ENCODE data around the gene CTNNBIP1.
A peak's percentile ranks its signal among the peaks of the same experiment; 100 is the strongest.

Gene CTNNBIP1

DNA sequence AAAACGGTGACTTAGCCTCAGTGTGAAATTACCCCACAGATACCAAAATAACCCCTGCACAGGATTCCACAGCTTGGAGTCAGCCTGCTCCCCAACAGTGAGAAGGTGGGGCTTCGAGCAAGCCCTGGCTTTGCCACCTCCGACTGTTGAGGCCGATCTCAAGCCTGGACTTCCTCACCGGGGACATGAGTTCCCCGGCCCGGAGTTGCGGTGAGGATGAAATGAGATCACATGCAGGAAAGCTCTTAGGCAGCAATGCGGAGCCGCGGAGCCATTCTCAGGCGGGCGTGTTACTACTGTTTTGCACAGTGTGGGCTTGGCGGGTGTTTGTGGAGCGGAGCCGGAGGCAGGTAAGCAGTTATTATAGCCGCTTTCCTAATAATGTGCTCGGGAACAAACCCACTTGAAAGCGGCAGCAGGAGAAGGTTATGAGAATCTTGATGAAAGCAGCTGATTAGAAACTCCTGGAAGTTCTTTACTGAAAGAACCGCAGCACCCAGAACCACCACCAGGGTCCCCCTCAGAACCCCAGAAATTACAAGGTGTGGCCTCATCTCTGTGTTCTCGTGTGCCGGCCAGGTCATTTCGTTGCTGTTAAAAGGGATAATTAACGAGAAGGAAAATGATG is 82.4 kb downstream of the CTNNBIP1 start:
- Mint-ChIP-seq H3K4me1 (ENCODE audit: low read depth) (peaks cover 25% of the 10 kb centered on the region), H3K36me3 (ENCODE audit: low read depth) (peaks cover 3% of the 10 kb centered on the region), H3K9me3 (no peaks in the 10 kb centered on the region), H3K27me3 (peaks cover 15% of the 10 kb centered on the region), H3K27ac (no peak overlapping the region), H3K4me3 (no peak overlapping the region)
- DNase-seq = no peak

DNA sequence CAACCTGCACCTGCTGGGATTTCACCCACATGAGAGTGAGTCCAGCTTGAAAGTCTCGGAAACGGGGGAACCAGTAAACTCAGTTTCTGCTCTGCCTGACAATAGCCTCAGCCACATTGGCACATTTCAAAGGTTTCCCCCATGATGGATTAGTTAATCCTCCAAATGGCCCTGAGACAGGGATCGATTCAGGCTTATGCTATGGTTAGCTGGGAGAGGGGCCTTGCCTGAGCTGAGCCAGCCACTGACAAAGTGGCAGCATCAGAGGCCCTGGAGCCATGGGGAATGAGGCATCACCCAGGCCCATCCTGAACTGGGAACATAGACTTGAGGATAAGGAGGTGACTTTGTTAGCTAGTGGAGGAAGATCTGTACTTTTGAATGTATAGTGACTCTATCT is 83.5 kb downstream of the CTNNBIP1 start:
- Mint-ChIP-seq H3K27ac (no peak overlapping the region), H3K4me3 (no peak overlapping the region), H3K27me3 (peaks cover 15% of the 10 kb centered on the region), H3K9me3 (no peaks in the 10 kb centered on the region), H3K36me3 (ENCODE audit: low read depth) (peaks cover 5% of the 10 kb centered on the region), H3K4me1 (ENCODE audit: low read depth) (peaks cover 35% of the 10 kb centered on the region)
- DNase-seq = no peak

GRCh38 chr1:9826087-9826486 is 84.0 kb downstream of the CTNNBIP1 start:
- Mint-ChIP-seq H3K36me3 (ENCODE audit: low read depth) (peaks cover 5% of the 10 kb centered on the region), H3K27ac (no peak overlapping the region), H3K4me1 (ENCODE audit: low read depth) (peaks cover 38% of the 10 kb centered on the region), H3K4me3 (no peak overlapping the region), H3K27me3 (peaks cover 15% of the 10 kb centered on the region), H3K9me3 (no peaks in the 10 kb centered on the region)
- DNase-seq = no peak

DNA sequence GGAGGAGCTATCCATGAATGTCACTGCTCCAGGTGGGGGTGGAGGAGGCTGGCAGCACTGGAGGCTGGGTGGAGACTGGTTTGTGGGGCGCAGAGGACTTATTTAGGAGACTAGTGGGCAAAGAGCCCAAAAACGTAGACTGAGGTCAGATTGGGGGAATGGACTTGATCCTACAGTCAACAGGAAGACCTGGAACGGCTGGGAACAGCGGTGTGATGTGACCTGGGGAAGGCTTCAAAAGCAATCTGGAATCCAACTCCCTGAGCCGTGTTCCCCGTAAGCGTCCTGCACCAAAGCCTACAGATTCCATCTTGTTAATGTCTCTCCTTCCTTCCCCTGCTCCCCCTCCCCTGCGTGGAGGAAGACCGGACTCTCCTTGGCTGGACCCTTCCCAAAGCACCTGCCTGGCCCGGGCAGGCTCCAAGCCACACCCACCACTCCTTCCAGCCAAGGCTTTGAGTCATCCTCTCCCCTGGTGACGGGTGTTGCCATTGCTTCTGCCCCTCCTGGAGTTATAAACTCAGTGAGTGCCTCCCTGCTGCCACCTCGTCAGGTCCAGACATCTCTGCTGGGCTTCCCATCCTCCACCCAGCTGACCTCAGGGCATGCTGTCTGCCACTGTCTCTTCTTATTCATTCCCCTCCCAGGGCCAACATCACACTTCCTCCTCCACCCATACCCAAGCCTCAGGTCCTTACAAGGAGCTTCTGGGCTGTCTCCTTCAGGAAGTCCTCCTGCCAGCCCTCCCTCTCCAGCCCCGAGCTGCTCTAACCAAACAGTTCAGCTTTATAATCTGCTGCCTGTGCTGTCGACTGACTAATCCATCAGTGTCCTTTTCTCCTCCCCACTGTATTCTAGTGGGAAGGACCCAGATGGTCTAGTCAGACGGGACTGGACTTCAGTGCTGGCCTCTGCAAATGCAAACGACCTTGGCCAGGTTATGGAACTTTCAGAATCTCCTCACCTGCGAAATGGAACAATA is 84.7 kb downstream of the CTNNBIP1 start:
- Mint-ChIP-seq H3K9me3 (no peaks in the 10 kb centered on the region), H3K4me1 (ENCODE audit: low read depth) (peaks cover 42% of the 10 kb centered on the region), H3K36me3 (ENCODE audit: low read depth) (peaks cover 5% of the 10 kb centered on the region), H3K27ac (no peak overlapping the region), H3K4me3 (peak overlapping the region; percentile 48), H3K27me3 (peaks cover 15% of the 10 kb centered on the region)
- DNase-seq = peak; percentile 57

DNA sequence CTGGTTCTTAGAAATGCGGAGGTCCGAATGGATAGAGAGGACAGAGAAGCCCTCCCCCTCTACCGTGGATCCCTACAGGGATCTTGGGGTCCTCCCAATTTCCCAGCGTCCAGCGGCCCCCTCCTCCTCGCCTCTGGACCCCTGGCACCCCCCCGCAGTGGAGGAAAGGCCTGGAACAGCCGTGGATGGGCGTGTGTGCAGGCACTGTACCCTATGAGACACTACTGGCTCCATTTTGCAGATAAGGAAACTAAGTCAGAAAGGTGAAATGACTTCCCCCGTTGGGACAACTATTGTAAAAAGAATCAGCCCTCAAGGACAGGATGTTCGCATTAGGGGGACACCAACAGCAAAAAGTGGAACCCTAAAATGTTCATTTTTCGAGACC is 85.4 kb downstream of the CTNNBIP1 start:
- Mint-ChIP-seq H3K36me3 (ENCODE audit: low read depth) (peaks cover 5% of the 10 kb centered on the region), H3K27me3 (peaks cover 15% of the 10 kb centered on the region), H3K27ac (no peak overlapping the region), H3K9me3 (no peaks in the 10 kb centered on the region), H3K4me3 (peak overlapping the region; percentile 70), H3K4me1 (ENCODE audit: low read depth) (peaks cover 46% of the 10 kb centered on the region)
- no peak for DNase-seq

DNA sequence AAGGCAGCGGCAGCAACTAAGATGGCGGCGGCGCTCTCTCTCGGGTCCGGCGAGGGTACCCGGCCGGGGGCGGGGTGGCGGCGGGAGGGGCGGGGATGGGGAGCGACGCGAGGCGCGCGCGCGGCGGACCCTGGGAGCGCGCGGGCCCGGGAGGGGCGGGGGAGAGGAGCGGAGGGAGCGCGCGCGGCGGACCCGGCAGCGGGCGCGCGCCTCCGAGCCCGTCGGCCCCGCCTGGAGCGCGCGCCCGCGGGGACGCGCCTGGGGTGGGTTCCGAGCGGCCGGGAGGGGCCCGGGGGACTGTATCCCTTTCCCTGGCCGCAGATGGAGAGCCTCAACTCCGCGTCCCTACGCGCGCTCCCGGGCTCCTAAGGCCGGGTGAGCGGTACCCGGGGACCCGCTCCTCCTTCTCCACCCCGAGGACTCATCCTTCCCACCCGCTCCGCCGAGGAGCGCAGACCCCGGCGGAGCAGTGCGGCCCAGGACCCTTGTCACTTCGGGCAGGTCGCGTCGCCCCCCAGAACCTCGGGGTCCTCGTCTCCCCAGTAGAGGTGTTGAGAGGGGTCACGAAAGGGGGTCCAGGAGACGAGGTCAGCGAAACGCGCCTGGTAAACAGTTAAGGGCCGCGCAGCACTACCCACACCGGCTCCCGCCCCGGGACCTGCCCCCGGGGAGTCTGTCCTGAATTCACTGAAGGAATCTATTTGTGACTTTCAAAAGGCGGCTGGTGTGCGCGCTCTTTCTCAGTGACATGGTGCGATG is 85.9 kb downstream of the CTNNBIP1 start, which contains the start of gene CLSTN1:
TSS of gene CLSTN1 (minus strand) at position 23 of the 759 bp plus-strand sequence. CDS start 232 bp downstream, outside the sequence.
- H3K4me3 Mint-ChIP-seq = peak within 1 kb of the TSS; percentile 93
- peaks cover 5% of the 10 kb centered on the region for H3K36me3 Mint-ChIP-seq (ENCODE audit: low read depth)
- peaks cover 46% of the 10 kb centered on the region for H3K4me1 Mint-ChIP-seq (ENCODE audit: low read depth)
- peaks cover 15% of the 10 kb centered on the region for H3K27me3 Mint-ChIP-seq
- DNase-seq = peak; percentile 92
- H3K27ac Mint-ChIP-seq = peak within 1 kb of the TSS; percentile 80
- H3K9me3 Mint-ChIP-seq = no peaks in the 10 kb centered on the region

DNA sequence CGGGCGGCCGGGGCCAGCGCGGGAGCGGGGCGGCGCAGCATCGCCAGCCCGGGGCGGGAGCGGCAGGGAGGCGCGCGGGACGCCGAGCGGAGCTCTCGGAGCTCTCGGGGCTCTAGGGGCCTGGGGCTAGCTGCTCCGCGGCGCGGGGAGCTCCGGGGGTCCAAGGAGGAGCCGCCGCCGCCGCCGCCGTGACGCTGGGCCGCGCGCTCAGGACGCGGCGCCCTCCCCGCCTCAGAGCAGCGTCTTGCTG is 86.5 kb downstream of the CTNNBIP1 start:
- Mint-ChIP-seq H3K27me3 (peaks cover 15% of the 10 kb centered on the region), H3K27ac (no peak overlapping the region), H3K4me3 (peak overlapping the region; percentile 46), H3K9me3 (no peaks in the 10 kb centered on the region), H3K4me1 (ENCODE audit: low read depth) (peaks cover 48% of the 10 kb centered on the region), H3K36me3 (ENCODE audit: low read depth) (peaks cover 5% of the 10 kb centered on the region)
- no peak for DNase-seq

GRCh38 chr1:9822897-9823692 is 87.0 kb downstream of the CTNNBIP1 start:
- H3K27me3 Mint-ChIP-seq = peaks cover 15% of the 10 kb centered on the region
- peaks cover 48% of the 10 kb centered on the region for H3K4me1 Mint-ChIP-seq (ENCODE audit: low read depth)

DNA sequence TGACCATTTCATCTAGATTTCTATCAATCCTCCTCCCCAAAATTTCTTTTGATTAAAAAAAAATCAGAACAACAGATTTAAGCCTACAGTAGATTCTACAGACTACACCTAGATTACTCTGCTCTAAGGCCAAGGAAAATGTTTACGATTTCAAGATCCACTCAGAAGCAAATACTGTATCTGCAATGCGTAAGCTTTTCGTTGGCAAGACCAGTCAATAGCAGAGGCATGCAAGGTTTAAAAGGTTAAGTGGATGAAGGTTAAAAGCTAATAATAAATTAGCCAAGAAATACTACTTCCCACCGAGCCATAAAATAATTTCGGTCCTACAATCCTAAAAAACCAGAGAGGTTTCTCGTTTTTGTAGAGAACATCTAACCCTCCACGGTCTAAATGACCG is 87.6 kb downstream of the CTNNBIP1 start:
- no peaks in the 10 kb centered on the region for H3K9me3 Mint-ChIP-seq
- peaks cover 5% of the 10 kb centered on the region for H3K36me3 Mint-ChIP-seq (ENCODE audit: low read depth)
- H3K4me1 Mint-ChIP-seq (ENCODE audit: low read depth) = peaks cover 45% of the 10 kb centered on the region
- DNase-seq = no peak
- H3K27me3 Mint-ChIP-seq = peaks cover 15% of the 10 kb centered on the region
- peak overlapping the region; percentile 80 for H3K27ac Mint-ChIP-seq
- peak overlapping the region; percentile 93 for H3K4me3 Mint-ChIP-seq

More at GRCh38 chr1:9822897-9823692, 87.0 kb downstream of the CTNNBIP1 start:
- Mint-ChIP-seq H3K27ac (peak overlapping the region; percentile 80), H3K4me3 (peak overlapping the region; percentile 93), H3K36me3 (ENCODE audit: low read depth) (peaks cover 5% of the 10 kb centered on the region), H3K9me3 (no peaks in the 10 kb centered on the region)
- peak; percentile 57 for DNase-seq

DNA sequence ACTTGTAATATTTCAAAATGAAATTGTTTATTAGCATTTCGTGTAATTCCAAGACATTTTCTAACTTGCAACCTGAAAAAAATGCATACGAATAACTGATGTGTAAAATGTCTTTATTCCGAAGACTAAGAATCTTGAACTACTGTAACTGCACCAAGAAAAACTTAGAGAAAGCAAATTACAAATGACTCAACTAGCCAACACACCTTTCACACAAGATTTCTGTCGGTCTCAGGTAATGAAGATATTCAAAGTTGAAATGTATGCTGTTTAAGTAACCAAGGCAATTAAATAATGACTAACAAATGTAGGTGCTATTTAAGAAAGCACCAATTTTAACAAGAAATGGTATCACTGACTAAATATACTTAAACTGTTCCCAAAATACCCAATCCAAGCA is 88.4 kb downstream of the CTNNBIP1 start:
- Mint-ChIP-seq H3K4me1 (ENCODE audit: low read depth) (peaks cover 47% of the 10 kb centered on the region), H3K4me3 (peak overlapping the region; percentile 93), H3K9me3 (no peaks in the 10 kb centered on the region), H3K36me3 (ENCODE audit: low read depth) (peaks cover 5% of the 10 kb centered on the region), H3K27ac (no peak overlapping the region), H3K27me3 (peaks cover 15% of the 10 kb centered on the region)
- DNase-seq = no peak

GRCh38 chr1:9820521-9820920 is 89.5 kb downstream of the CTNNBIP1 start:
- peaks cover 11% of the 10 kb centered on the region for H3K27me3 Mint-ChIP-seq
- H3K27ac Mint-ChIP-seq = no peak overlapping the region
- H3K9me3 Mint-ChIP-seq = no peaks in the 10 kb centered on the region
- no peak overlapping the region for H3K4me3 Mint-ChIP-seq
- peaks cover 48% of the 10 kb centered on the region for H3K4me1 Mint-ChIP-seq (ENCODE audit: low read depth)
- peaks cover 5% of the 10 kb centered on the region for H3K36me3 Mint-ChIP-seq (ENCODE audit: low read depth)
- DNase-seq = no peak

DNA sequence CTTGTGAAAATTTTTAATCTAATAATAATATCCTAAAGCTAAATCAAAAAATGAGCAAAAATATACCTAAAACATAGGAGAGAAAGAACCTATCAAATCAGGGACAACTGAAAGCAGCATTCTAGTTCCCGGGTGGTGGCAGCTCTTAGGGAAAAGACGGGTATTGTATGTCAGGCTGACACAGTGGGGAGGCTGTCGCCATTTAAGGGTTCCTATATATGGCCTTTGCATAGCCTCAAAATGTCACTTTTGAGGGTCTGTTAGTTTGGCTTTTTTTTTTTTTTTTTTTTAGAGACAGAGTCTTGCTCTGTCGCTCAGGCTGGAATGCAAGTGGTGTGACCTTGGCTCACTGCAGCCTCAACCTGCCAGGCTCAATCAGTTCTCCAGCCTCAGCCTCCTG is 92.3 kb downstream of the CTNNBIP1 start:
- no peak overlapping the region for H3K4me3 Mint-ChIP-seq

DNA sequence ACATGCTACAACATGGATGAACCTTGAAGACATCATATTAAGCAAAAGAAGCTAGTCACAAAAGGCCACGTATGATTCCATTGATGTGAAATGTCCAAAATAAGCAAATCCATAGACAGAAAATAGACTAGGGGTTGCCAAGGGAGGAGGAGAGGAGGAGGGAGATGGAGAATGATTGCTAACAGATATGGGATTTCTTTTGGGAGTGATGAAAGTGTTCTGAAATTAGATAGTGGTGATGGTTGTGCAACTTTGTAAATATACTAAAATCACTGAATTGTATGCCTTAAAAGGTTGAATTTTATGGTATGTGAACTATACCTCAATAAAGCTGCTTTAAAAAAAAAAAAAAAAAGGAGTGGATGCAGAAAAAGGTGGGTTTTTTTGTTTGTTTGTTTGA is 93.9 kb downstream of the CTNNBIP1 start:
- no peak overlapping the region for H3K4me3 Mint-ChIP-seq
- no peaks in the 10 kb centered on the region for H3K9me3 Mint-ChIP-seq
- no peaks in the 10 kb centered on the region for H3K27me3 Mint-ChIP-seq
- no peak overlapping the region for H3K27ac Mint-ChIP-seq
- no peaks in the 10 kb centered on the region for H3K36me3 Mint-ChIP-seq (ENCODE audit: low read depth)
- peaks cover 31% of the 10 kb centered on the region for H3K4me1 Mint-ChIP-seq (ENCODE audit: low read depth)
- no peak for DNase-seq

More for the DNA sequence above, 92.3 kb downstream of the CTNNBIP1 start:
- DNase-seq = no peak
- Mint-ChIP-seq H3K27me3 (no peaks in the 10 kb centered on the region), H3K27ac (no peak overlapping the region), H3K9me3 (no peaks in the 10 kb centered on the region), H3K4me1 (ENCODE audit: low read depth) (peaks cover 38% of the 10 kb centered on the region), H3K36me3 (ENCODE audit: low read depth) (peaks cover 2% of the 10 kb centered on the region)

GRCh38 chr1:9815150-9815549 is 94.9 kb downstream of the CTNNBIP1 start:
- DNase-seq = no peak
- no peak overlapping the region for H3K4me3 Mint-ChIP-seq
- no peak overlapping the region for H3K27ac Mint-ChIP-seq
- H3K4me1 Mint-ChIP-seq (ENCODE audit: low read depth) = peaks cover 30% of the 10 kb centered on the region
- H3K36me3 Mint-ChIP-seq (ENCODE audit: low read depth) = no peaks in the 10 kb centered on the region
- no peaks in the 10 kb centered on the region for H3K9me3 Mint-ChIP-seq
- H3K27me3 Mint-ChIP-seq = no peaks in the 10 kb centered on the region
